ENCODE data around the gene MTCH1. TPM values are rescaled to one million over a fixed set of nuclear protein-coding genes. Genes with fewer than 3 reads are reported as not detected.

MTCH1 gene
- total RNA-seq, 1 donor from 2014 or later = 144 TPM

DNA sequence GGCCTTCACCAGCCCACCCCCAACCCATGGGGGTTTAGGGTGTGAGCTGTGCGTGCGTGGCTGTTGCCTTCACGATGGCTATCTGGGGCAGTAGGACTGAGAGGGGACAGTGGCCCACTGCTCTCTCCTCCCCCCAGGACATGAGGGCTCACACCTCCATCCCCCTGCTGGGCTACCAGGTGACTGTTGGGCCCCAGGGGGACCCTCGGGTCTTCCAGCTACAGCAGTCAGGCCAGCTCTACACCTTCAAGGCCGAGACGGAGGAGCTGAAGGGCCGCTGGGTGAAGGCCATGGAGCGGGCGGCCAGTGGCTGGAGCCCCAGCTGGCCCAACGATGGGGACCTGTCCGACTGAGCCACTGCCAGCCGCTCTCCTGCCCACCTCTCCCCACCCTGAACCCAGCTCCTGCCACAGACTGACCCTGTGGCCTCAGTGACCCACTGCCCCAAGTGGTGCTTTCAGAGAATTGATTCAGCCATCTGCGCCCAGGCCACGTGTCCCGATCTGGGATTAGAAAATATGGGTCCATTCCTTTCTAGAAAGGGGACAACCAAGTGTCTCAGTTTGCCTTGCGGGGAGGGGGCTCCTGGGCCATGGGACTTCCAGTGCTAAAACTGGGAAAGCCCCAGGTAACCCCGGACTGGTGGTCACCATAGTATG lies 41.9 kb upstream of the MTCH1 start:
- H3K36me3 Mint-ChIP-seq = no peaks in the 10 kb centered on the region
- peaks cover 7% of the 10 kb centered on the region for H3K9me3 Mint-ChIP-seq
- H2AFZ ChIP-seq (replicated peaks) = no peak overlapping the region
- peaks cover 10% of the 10 kb centered on the region for H3K9me3 ChIP-seq (ENCODE audit: low read depth)
- H3K4me3 ChIP-seq = no peak overlapping the region
- no peak overlapping the region for H3K4me2 ChIP-seq
- peaks cover 9% of the 10 kb centered on the region for H3K4me1 Mint-ChIP-seq
- H3K4me1 ChIP-seq = no peaks in the 10 kb centered on the region
- no peak for DNase-seq (ENCODE audit: low spot score)
- H3K27me3 Mint-ChIP-seq (ENCODE audit: insufficient read depth, low read depth) = peaks cover 4% of the 10 kb centered on the region
- H3K27me3 ChIP-seq = no peaks in the 10 kb centered on the region
- no peaks in the 10 kb centered on the region for H3K79me2 ChIP-seq (ENCODE audit: low read depth)
- TF ChIP-seq, protein P1, sequence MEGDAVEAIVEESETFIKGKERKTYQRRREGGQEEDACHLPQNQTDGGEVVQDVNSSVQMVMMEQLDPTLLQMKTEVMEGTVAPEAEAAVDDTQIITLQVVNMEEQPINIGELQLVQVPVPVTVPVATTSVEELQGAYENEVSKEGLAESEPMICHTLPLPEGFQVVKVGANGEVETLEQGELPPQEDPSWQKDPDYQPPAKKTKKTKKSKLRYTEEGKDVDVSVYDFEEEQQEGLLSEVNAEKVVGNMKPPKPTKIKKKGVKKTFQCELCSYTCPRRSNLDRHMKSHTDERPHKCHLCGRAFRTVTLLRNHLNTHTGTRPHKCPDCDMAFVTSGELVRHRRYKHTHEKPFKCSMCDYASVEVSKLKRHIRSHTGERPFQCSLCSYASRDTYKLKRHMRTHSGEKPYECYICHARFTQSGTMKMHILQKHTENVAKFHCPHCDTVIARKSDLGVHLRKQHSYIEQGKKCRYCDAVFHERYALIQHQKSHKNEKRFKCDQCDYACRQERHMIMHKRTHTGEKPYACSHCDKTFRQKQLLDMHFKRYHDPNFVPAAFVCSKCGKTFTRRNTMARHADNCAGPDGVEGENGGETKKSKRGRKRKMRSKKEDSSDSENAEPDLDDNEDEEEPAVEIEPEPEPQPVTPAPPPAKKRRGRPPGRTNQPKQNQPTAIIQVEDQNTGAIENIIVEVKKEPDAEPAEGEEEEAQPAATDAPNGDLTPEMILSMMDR (IDR thresholded peaks at IDR 0.05) = no peak
- no peak for TF ChIP-seq EZH2 (IDR thresholded peaks at IDR 0.05)
- no peak for TF ChIP-seq EZH2phosphoT487 (IDR thresholded peaks at IDR 0.05)
- H3K4me3 Mint-ChIP-seq = no peak overlapping the region
- no peaks in the 10 kb centered on the region for H3F3A ChIP-seq (ENCODE audit: low read depth)
- no peak overlapping the region for H3K9ac ChIP-seq
- no peaks in the 10 kb centered on the region for H3K36me3 ChIP-seq
- no peak overlapping the region for H3K27ac ChIP-seq
- no peaks in the 10 kb centered on the region for H4K20me1 ChIP-seq (ENCODE audit: low read depth)
- H3K27ac Mint-ChIP-seq = peak overlapping the region; percentile 50

DNA sequence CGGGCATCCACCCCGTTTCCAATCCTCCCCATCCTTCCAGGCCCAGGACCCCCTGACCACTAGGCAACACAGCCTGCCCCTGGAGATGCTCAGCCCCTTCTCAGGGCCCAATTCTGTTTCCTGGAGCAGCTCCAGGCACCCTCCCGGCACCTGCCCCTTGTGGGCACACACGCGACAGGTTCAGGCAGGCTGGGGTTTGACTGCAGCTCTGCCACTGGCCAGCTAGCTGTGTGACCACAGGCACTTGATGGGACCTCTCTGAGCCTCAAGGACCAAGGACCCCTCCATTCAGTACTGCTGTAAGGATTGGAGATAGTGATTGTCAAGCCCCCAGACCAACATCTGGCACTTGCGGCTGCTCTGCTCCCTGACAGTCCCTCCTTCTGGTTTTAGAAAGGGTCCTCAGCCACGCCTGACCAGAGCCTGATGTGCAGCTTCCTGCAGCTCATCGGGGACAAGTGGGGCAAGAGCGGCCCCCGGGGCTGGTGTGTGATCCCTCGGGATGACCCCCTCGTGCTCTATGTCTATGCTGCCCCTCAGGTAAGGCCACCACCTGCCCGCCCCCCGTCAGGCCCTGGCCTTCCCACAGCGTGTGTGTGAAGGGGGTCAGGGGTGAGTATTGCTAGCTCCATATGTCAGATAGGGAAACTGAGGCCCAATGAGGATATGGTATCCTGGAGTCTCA lies 41.2 kb upstream of the MTCH1 start:
- Mint-ChIP-seq H3K4me1 (peaks cover 9% of the 10 kb centered on the region), H3K9me3 (peaks cover 7% of the 10 kb centered on the region), H3K36me3 (no peaks in the 10 kb centered on the region), H3K27ac (no peak overlapping the region), H3K27me3 (ENCODE audit: insufficient read depth, low read depth) (peaks cover 4% of the 10 kb centered on the region), H3K4me3 (no peak overlapping the region)
- Histone ChIP-seq H3K9me3 (ENCODE audit: low read depth) (peaks cover 10% of the 10 kb centered on the region), H3K36me3 (no peaks in the 10 kb centered on the region), H3K4me1 (no peaks in the 10 kb centered on the region), H3F3A (ENCODE audit: low read depth) (no peaks in the 10 kb centered on the region), H2AFZ (replicated peaks) (no peak overlapping the region), H3K27me3 (no peaks in the 10 kb centered on the region), H3K9ac (no peak overlapping the region), H3K79me2 (ENCODE audit: low read depth) (no peaks in the 10 kb centered on the region), H4K20me1 (ENCODE audit: low read depth) (no peaks in the 10 kb centered on the region), H3K27ac (no peak overlapping the region), H3K4me2 (no peak overlapping the region), H3K4me3 (no peak overlapping the region)
- DNase-seq (ENCODE audit: low spot score) = no peak
- TF ChIP-seq EZH2phosphoT487 (IDR thresholded peaks at IDR 0.05) = no peak
- TF ChIP-seq EZH2 (IDR thresholded peaks at IDR 0.05) = no peak
- TF ChIP-seq, protein P1 (IDR thresholded peaks at IDR 0.05) = no peak

DNA sequence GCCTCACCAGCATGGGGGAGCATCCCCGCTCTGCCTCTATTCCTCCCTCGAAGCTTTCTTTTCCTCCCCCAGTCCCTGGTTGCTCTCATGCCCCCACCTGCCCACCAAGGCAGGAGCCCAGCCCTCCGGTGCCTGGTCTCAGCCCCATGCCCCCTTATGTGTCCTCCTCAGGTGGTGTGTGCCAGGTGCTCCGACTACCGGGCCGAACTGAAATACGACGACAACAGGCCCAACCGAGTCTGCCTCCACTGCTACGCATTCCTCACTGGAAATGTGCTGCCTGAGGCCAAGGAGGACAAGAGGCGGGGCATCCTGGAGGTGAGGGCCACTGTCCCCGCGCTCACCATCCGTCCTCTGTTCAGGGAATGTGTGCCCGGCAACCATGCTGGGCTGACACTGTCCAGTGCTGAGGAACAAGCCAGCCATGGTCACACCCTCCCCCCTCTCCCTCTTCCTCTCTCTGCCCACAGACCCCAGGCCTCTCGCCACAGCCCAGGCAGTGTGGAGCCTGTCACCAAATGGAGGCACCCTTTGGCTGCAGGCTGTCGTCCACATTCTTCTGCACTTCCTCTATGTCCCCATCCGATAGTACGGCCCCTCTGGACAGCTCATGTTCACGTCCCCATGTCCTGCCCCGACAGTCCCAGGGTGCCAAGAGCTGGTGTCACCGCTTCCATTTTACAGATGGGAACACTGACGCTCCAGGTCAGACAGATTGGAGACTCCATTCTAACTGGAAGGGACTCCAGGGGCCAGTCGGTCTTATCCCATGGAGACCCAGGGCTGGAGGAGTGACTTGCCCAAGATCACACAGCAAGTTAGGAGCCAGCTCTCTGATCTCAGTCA lies 39.8 kb upstream of the MTCH1 start:
- DNase-seq (ENCODE audit: low spot score) = no peak
- H3K36me3 ChIP-seq = no peaks in the 10 kb centered on the region
- Mint-ChIP-seq H3K4me3 (peak overlapping the region; percentile 30), H3K9me3 (peaks cover 7% of the 10 kb centered on the region), H3K36me3 (no peaks in the 10 kb centered on the region), H3K27me3 (ENCODE audit: insufficient read depth, low read depth) (peaks cover 4% of the 10 kb centered on the region), H3K27ac (no peak overlapping the region), H3K4me1 (peaks cover 18% of the 10 kb centered on the region)
- no peaks in the 10 kb centered on the region for H4K20me1 ChIP-seq (ENCODE audit: low read depth)
- peaks cover 8% of the 10 kb centered on the region for H3F3A ChIP-seq (ENCODE audit: low read depth)
- H3K79me2 ChIP-seq (ENCODE audit: low read depth) = no peaks in the 10 kb centered on the region
- H3K9ac ChIP-seq = no peak overlapping the region
- no peak overlapping the region for H3K4me2 ChIP-seq
- TF ChIP-seq, protein P1 (IDR thresholded peaks at IDR 0.05) = no peak
- no peak for TF ChIP-seq EZH2phosphoT487 (IDR thresholded peaks at IDR 0.05)
- TF ChIP-seq EZH2 (IDR thresholded peaks at IDR 0.05) = no peak
- no peak overlapping the region for H3K4me3 ChIP-seq
- H3K4me1 ChIP-seq = peaks cover 7% of the 10 kb centered on the region
- H3K27ac ChIP-seq = no peak overlapping the region
- no peak overlapping the region for H2AFZ ChIP-seq (replicated peaks)
- no peaks in the 10 kb centered on the region for H3K27me3 ChIP-seq
- H3K9me3 ChIP-seq (ENCODE audit: low read depth) = peaks cover 7% of the 10 kb centered on the region
